Kasumi-1 (cell line): ENCODE data around the gene EN2.

Experiments used
- DNase-seq, 2 experiments: peaks; one replicate each; lab custom pipeline; 2025; lab: John Stamatoyannopoulos, UW

The EN2 gene

DNA sequence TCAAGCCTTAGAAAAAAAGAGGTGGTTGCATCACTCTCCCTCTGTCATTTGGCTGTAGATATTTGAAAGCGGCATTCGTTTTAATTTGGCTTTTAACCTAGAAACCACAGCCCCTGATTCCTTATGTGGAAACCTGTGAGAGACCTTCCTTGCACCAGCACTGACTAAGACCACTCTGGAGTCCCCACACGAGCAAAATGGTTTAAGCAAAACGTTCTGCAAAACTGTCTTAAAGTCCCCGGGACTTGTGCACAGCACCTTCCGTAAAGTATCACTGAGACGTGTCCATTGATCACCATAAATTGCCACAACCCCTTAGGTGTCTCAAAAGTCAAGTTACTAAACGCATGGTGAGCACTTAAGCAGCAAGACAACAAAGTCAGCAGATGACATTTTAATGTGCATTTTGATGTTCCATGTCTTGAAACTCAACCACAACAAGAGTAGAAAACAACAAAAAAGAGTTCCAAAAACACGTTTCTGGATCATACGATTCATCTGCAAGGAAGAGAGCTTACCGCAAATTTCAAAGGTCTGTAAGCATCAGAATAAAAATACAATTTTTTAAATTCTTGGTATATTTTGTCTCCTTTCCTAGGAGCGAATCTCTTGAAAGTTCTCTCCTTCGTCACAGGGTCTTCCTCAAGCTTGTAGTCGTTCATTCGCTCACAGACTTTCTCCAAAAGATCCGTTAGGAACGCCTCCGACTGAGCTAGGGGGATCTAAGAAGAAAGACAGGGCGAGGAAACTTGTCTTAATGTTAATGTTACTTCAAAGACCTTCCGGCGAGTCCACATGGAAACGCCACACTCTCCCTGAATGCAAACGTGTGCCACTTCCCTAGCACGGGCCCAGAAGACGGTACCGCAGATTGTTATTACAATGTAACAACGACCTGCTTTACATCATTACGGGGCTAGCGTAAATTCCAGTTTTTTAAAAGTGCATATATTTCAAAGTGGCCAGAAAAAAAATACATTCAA, 50.7 kb downstream of the EN2 start:
- no peak for DNase-seq

DNA sequence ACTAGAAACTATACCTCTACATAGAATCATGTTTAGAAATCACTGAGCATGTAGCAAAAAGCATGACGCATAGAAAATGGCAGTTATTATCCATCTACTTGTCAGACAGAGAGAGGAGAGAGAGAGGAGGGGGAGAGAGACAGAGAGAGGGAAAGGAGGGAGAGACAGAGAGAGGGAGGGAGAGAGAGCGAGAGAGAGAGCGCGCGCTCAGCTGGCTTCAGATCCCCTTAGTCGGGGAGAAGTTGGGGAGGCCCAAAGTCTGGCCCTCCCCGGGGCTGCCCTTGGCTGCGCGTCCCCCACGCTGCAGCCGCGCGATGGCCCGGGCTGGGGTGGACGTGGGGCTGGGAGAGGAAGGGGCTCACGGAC, 51.4 kb downstream of the EN2 start:
- no peak for DNase-seq

DNA sequence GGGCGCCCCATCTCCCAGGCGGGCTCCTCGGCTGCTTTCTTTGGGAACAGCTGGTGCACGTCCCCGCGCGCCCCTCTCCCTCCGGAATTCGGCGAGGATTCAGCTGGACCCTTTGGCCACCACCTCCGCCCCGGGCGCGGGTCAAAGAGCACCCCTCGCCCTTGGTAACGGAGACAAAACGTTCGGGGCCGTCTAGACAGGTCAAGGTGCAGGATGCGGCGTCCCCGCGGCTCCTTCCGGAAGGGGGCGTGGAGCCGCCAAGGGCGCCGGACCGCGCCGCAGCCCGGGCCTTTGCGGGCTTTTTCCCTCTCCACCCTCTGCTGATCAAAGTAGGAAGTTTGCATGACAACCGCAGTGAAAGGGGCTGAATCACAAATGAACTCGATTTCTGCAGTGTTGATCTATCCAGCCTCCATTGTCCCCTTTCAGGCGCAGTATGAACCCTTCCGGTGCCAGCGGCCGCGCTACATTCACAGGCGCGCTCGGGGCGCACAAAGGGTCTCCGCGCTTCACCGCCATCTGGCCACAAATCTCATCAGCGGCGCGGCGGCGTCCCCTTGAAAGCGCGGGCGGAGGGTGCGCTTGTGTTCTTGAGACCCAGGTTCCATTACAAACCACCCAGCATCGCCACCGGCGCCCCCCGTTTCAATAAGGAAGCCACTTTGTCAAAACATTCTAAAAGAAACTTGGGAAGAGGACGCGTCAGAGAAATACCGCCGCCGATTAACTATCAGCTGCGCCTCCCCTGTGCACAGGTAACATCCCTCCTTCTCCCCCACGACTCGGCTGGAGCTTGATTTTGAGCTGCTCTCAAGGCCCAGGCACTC, 52.0 kb downstream of the EN2 start:
- no peak for DNase-seq

DNA sequence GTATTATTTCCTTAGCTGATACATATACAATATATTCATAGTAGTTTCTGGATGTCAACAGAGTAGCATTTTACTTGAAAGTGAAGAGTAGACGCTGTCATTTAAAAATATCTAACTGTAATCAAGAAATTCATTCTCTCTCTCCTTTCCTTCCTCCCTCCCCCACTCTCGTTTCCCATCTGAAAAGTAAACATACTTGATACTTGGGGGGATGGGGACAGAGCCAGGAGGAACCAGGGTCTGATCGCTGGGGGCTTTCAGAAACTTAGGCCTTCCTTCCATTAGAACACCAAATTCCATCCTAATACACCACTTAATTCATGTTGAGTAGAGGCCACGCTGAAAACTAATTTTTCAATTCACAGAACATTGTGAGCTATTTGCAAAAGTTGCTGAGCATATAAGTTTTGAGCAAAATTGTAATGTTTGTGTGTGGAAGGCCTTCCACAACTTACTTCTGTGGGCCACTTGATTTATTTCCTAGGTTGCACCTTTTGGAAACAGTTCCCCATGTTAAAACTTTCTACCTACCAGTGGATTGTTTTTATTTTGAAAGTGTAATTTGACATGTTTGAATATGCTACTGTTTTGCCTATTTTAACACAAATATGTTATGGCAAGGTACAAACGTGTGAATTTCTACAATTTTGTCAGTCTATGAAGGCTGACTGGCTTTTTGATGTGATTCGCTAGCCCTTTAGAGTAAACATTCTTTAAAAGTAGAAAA, 53.2 kb downstream of the EN2 start:
- DNase-seq, result no peak

DNA sequence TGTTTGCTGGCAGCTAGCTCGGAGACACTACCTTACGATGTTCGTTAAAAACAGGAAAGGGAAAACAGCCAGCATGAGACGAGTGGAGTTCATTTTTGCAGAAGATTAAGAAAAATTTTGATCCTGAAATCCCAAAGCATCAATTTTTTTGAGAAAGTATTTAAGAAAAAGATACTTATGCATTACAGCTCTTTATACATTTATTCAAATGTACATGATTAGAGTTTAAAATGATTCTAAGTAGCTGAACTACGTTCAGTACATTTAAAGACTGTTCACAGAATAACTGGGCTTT, 53.7 kb downstream of the EN2 start:
- no peak for DNase-seq

DNA sequence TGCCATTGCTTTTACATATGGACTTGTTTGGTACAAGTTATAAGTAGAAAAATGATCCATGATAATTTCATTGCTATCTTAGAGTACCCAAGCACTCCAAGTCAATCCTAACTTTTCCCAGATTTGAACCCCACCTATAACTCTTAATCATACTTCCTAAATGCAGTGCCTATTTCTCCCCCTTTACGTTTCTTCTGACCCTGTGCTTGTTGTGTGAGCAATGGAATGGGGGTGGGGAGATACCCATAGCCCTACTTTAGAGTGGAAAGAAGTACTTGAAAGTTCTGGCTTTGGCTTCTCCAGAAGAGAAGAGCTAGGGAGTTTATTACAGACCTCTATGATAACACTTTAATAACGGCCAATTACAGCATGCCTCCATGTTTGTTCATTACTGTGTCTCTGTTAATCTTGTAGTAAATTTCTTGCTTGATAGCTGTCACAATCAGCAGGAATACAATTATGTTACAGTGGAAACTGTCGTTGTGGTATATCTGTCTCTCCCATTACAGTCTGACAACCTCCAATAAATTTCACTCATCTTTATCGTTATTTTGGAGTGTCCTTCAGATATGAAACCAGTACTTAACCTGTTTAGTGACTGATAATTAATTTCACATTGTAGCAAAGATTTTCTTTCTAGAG, 54.4 kb downstream of the EN2 start:
- DNase-seq, result no peak

DNA sequence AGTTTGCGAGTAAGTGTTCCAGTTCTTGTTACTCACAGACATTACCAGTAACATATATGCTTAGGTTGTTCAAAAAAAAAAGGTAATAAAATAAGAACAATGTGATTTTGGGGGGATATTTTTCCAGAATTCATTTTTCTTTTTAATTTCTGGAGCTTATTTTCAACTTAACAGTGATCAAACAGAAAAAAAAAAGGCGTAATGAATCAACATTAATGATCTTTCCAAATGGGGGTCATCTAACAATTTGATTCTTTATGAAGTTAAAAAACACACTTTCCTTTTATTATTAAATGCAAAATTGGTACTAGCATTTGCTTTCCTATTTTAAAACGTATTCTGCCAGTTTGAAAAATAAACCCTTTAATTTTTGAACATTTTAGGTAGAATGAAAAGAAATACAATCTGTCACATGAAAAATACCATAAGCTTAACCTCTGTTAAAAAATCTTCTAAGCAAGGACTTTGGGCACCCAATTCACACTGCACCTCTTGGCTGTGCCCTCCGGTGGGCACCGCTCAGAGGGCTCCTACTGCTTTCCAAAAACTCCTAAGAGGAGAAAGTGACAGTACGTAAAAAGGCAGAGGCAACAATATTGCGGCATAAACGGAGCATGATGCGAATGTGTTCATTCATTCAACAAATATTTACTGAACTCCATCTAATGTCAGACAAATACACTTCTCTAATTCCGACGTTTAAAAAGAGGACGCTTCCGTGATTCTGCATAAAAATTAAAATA, 55.8 kb downstream of the EN2 start:
- no peak for DNase-seq

DNA sequence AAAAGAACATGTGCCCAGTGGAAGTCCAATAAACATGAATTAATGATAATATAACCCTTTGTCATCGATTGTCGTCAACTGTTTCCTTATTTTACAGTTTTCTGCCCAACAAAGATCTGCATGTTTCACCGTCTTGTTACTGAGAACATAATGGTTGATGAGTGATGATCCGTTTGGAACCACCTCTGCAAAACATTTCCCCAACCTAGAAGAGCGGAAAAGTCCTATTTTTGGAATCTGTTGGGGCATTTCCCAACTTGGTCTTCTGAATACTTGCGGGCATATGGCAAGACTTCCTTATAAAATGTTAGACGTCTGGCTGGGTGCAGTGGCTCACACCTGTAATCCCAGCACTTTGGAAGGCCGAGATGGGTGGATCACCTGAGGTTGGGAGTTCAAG, 56.4 kb downstream of the EN2 start:
- no peak for DNase-seq
